Duodenal mucosa (tissue), 2 donors: ENCODE data around the gene PXDN.
"Not testable (repeated sequence)": the region's sequence is repeated elsewhere in the genome, so short reads cannot be mapped to it uniquely, and the experiment has no call there.

Source experiments
- H3K27ac ChIP-seq: one replicate; pipeline ENCODE4 v1.7.0; 2013; ENCODE audit warnings: low read depth, low read length
- H3K27me3 ChIP-seq, 2 donors: one replicate each; pipeline ENCODE4 v1.7.0; 2013; ENCODE audit warnings: low read length in 2 of 2, control low read depth in 1 of 2; ENCODE audit not compliant: insufficient read depth in 2 of 2, control insufficient read depth in 1 of 2
- H3K36me3 ChIP-seq, 2 donors: one replicate each; pipeline ENCODE4 v1.7.0; 2013; ENCODE audit warnings: low read length in 2 of 2, control low read depth in 1 of 2; ENCODE audit not compliant: insufficient read depth in 2 of 2, control insufficient read depth in 1 of 2
- H3K4me1 ChIP-seq, 2 donors: one replicate each; pipeline ENCODE4 v1.7.0; 2013; ENCODE audit warnings: low read length in 2 of 2, control low read depth in 1 of 2; ENCODE audit not compliant: insufficient read depth in 2 of 2, control insufficient read depth in 1 of 2
- H3K4me3 ChIP-seq, 2 donors: one replicate each; pipeline ENCODE4 v1.7.0; 2013; ENCODE audit warnings: low read length in 2 of 2, low read depth in 1 of 2
- H3K9ac ChIP-seq, 2 donors: one replicate each; pipeline ENCODE4 v1.7.0; 2013; ENCODE audit warnings: low read length in 2 of 2, low read depth in 1 of 2
- H3K9me3 ChIP-seq, 2 donors: one replicate each; pipeline ENCODE4 v1.7.0; 2013; ENCODE audit warnings: low read length in 2 of 2, control low read depth in 1 of 2; ENCODE audit not compliant: control insufficient read depth in 1 of 2

PXDN gene

GRCh38 chr2:1784986-1785617, 40.8 kb upstream of the PXDN start:
- Histone ChIP-seq H3K36me3 (no peaks in the 10 kb centered on the region), H3K4me3 (no peak overlapping the region), H3K9ac (no peak overlapping the region), H3K9me3 (no peaks in the 10 kb centered on the region), H3K27me3 (no peaks in the 10 kb centered on the region), H3K27ac (no peak overlapping the region), H3K4me1 (no peaks in the 10 kb centered on the region)

- H3K9ac ChIP-seq, result no peak overlapping the region
- no peaks in the 10 kb centered on the region for H3K36me3 ChIP-seq
- H3K4me1 ChIP-seq, result no peaks in the 10 kb centered on the region
- H3K9me3 ChIP-seq, result no peaks in the 10 kb centered on the region
- H3K4me3 ChIP-seq, result no peak overlapping the region
- no peak overlapping the region for H3K27ac ChIP-seq
- H3K27me3 ChIP-seq, result no peaks in the 10 kb centered on the region
Measured at GRCh38 chr2:1784087-1784486, 39.8 kb upstream of the PXDN start.

- Histone ChIP-seq H3K9me3 (no peaks in the 10 kb centered on the region), H3K36me3 (no peaks in the 10 kb centered on the region), H3K9ac (no peak overlapping the region), H3K4me1 (no peaks in the 10 kb centered on the region), H3K4me3 (no peak overlapping the region), H3K27ac (no peak overlapping the region), H3K27me3 (no peaks in the 10 kb centered on the region)
Measured at GRCh38 chr2:1782514-1782913, 38.2 kb upstream of the PXDN start.

GRCh38 chr2:1781291-1782080, 37.2 kb upstream of the PXDN start:
- H3K9ac ChIP-seq, result no peak overlapping the region
- no peaks in the 10 kb centered on the region for H3K4me1 ChIP-seq
- H3K27me3 ChIP-seq, result no peaks in the 10 kb centered on the region
- no peaks in the 10 kb centered on the region for H3K9me3 ChIP-seq
- H3K36me3 ChIP-seq, result no peaks in the 10 kb centered on the region
- H3K4me3 ChIP-seq, result no peak overlapping the region
- no peak overlapping the region for H3K27ac ChIP-seq

- Histone ChIP-seq H3K36me3 (no peaks in the 10 kb centered on the region), H3K4me1 (no peaks in the 10 kb centered on the region), H3K27ac (no peak overlapping the region), H3K27me3 (no peaks in the 10 kb centered on the region), H3K9me3 (no peaks in the 10 kb centered on the region), H3K9ac (no peak overlapping the region), H3K4me3 (no peak overlapping the region)
Measured at GRCh38 chr2:1780693-1781092, 36.4 kb upstream of the PXDN start.

- not testable (repeated sequence) for H3K4me3 ChIP-seq, H3K27ac ChIP-seq, H3K36me3 ChIP-seq, H3K9ac ChIP-seq, H3K9me3 ChIP-seq, H3K4me1 ChIP-seq, H3K27me3 ChIP-seq
Measured at GRCh38 chr2:1780054-1780453, 35.7 kb upstream of the PXDN start.

- Histone ChIP-seq H3K9me3 (no peaks in the 10 kb centered on the region), H3K27ac (no peak overlapping the region), H3K27me3 (no peaks in the 10 kb centered on the region), H3K4me3 (no peak overlapping the region), H3K4me1 (no peaks in the 10 kb centered on the region), H3K9ac (no peak overlapping the region), H3K36me3 (no peaks in the 10 kb centered on the region)
Measured at GRCh38 chr2:1778566-1778965, 34.3 kb upstream of the PXDN start.

GRCh38 chr2:1777781-1778180, 33.5 kb upstream of the PXDN start:
- Histone ChIP-seq H3K27me3 (no peaks in the 10 kb centered on the region), H3K27ac (no peak overlapping the region), H3K9me3 (no peaks in the 10 kb centered on the region), H3K9ac (no peak overlapping the region), H3K4me3 (no peak overlapping the region), H3K4me1 (no peaks in the 10 kb centered on the region), H3K36me3 (no peaks in the 10 kb centered on the region)

GRCh38 chr2:1777156-1777555, 32.8 kb upstream of the PXDN start:
- Histone ChIP-seq H3K27me3 (no peaks in the 10 kb centered on the region), H3K27ac (no peak overlapping the region), H3K4me3 (no peak overlapping the region), H3K36me3 (no peaks in the 10 kb centered on the region), H3K9ac (no peak overlapping the region), H3K4me1 (no peaks in the 10 kb centered on the region), H3K9me3 (no peaks in the 10 kb centered on the region)

- Histone ChIP-seq H3K27ac (no peak overlapping the region), H3K27me3 (no peaks in the 10 kb centered on the region), H3K4me1 (no peaks in the 10 kb centered on the region), H3K36me3 (no peaks in the 10 kb centered on the region), H3K4me3 (no peak overlapping the region), H3K9me3 (no peaks in the 10 kb centered on the region), H3K9ac (no peak overlapping the region)
Measured at GRCh38 chr2:1775511-1776035, 31.3 kb upstream of the PXDN start.
